SH-SY5Y (cell line): ENCODE data around the gene COL6A3.

Experiments
- GATA2 ChIP-seq: IDR thresholded peaks from 2 replicates; pipeline ENCODE4 v1.6.1; 2011; ENCODE audit warnings: mild to moderate bottlenecking, low read depth, low read length
- GATA3 ChIP-seq: IDR thresholded peaks from 2 replicates; pipeline ENCODE4 v1.6.1; 2011; ENCODE audit warnings: low read depth, mild to moderate bottlenecking, low read length, moderate library complexity

DNA sequence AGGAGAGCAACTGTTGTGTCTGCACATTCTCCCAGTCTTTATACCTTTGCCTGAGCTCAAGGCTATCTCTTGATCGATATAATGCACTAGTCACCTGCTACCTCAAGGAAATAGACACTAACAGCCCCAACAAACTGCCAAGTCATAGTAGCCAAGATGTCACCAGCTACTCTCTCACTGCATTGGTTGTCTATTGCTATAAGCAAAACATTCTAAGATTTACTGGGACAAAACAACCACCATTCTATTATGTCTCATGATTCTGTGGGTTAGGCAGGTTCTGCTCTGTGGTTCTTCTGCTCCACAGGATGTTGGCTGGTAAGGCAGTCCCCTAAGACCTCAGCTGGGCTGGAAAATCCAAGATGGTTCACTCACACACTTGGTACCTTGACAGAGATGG is 44.6 kb upstream of the COL6A3 start:
- no peak for TF ChIP-seq GATA2
- no peak for TF ChIP-seq GATA3
